K562 (cell line): ENCODE results near the gene QPRT. TPM values are rescaled to one million over a fixed set of nuclear protein-coding genes. Genes with fewer than 3 reads are reported as not detected.

ENCODE experiments used
- ASH1L ChIP-seq: fragments of 450-650 bp; IDR thresholded peaks from 2 replicates; pipeline ENCODE4 v1.6.1; 2018; ENCODE audit warnings: borderline replicate concordance, mild to moderate bottlenecking, low read depth; ENCODE audit not compliant: partially characterized antibody
- BRCA1 ChIP-seq, 2 experiments: fragments of 450-650 bp in 1 of 2; sonication (generic) in 1 of 2; formaldehyde crosslinking in 1 of 2; IDR thresholded peaks; 2 replicates each; pipeline versions ENCODE4 v1.5.0 to v1.6.1; 2017 to 2020; ENCODE audit warnings: mild to moderate bottlenecking in 1 of 2, missing genetic modification reagents in 1 of 2
- CBFB ChIP-seq: sonication (generic); formaldehyde crosslinking; IDR thresholded peaks from 2 replicates; pipeline ENCODE4 v1.4.0; 2020; ENCODE audit warnings: mild to moderate bottlenecking, missing genetic modification reagents
- CCNT2 ChIP-seq: IDR thresholded peaks from 2 replicates; pipeline ENCODE4 v1.6.1; 2011; ENCODE audit warnings: borderline replicate concordance, low read depth, mild to moderate bottlenecking, moderate library complexity, mixed read lengths, low read length; ENCODE audit not compliant: insufficient read length; ENCODE audit errors: extremely low read depth
- CREB5 ChIP-seq: fragments of 250-450 bp; sonication (Bioruptor Pico); IDR thresholded peaks from 2 replicates; pipeline ENCODE4 v1.5.0; 2020; ENCODE audit warnings: mild to moderate bottlenecking
- HEY1 ChIP-seq: fragments of 250-450 bp; sonication (Bioruptor Pico); IDR thresholded peaks from 2 replicates; pipeline ENCODE4 v1.5.0; 2020; ENCODE audit warnings: mild to moderate bottlenecking, moderate library complexity, borderline replicate concordance
- NCOR1 ChIP-seq: fragments of 450-650 bp; IDR thresholded peaks from 2 replicates; pipeline ENCODE4 v1.6.1; 2016; ENCODE audit warnings: mild to moderate bottlenecking, moderate library complexity
- NR2F6 ChIP-seq: fragments of 450-650 bp; formaldehyde crosslinking; IDR thresholded peaks from 2 replicates; pipeline ENCODE4 v1.4.0; 2020; ENCODE audit warnings: mild to moderate bottlenecking
- NRF1 ChIP-seq, 2 experiments: fragments of 450-650 bp; IDR thresholded peaks in 1 of 2; conservative IDR thresholded peaks in 1 of 2; 2 replicates each; pipeline ENCODE4 v1.6.1; 2014; ENCODE audit warnings: mild to moderate bottlenecking in 2 of 2
- PKNOX1 ChIP-seq: fragments of 450-650 bp; IDR thresholded peaks from 2 replicates; pipeline ENCODE4 v1.6.1; 2016
- PPARD ChIP-seq: fragments of 250-450 bp; sonication (Bioruptor Pico); IDR thresholded peaks from 2 replicates; pipeline ENCODE4 v1.8.0; 2022; ENCODE audit warnings: inconsistent platforms, mild to moderate bottlenecking, moderate library complexity
- SIN3A ChIP-seq, 2 experiments: fragments of 150-350 bp in 1 of 2; IDR thresholded peaks; 2 replicates each; pipeline ENCODE4 v1.6.1; 2011 to 2016; ENCODE audit warnings: borderline replicate concordance in 2 of 2, low read depth in 2 of 2, low read length in 2 of 2, mild to moderate bottlenecking in 2 of 2, moderate library complexity in 2 of 2; ENCODE audit not compliant: control insufficient read depth in 1 of 2
- SIX5 ChIP-seq, 2 experiments: IDR thresholded peaks; 2 replicates each; pipeline ENCODE4 v1.6.1; 2011; ENCODE audit warnings: low read length in 2 of 2, borderline replicate concordance in 1 of 2, low read depth in 1 of 2, mild to moderate bottlenecking in 1 of 2, moderate library complexity in 1 of 2; ENCODE audit not compliant: insufficient read depth in 1 of 2
- SMAD1 ChIP-seq: fragments of 150-350 bp; IDR thresholded peaks from 2 replicates; pipeline ENCODE4 v1.6.1; 2014; ENCODE audit warnings: low read length, low read depth; ENCODE audit not compliant: partially characterized antibody
- STAT5A ChIP-seq: IDR thresholded peaks from 2 replicates; pipeline ENCODE4 v1.6.1; 2012; ENCODE audit warnings: low read length, inconsistent platforms, borderline replicate concordance
- YY1 ChIP-seq, 3 experiments: IDR thresholded peaks; 2 replicates each; pipeline ENCODE4 v1.6.1; 2011; ENCODE audit warnings: low read length in 2 of 3, mild to moderate bottlenecking in 2 of 3, moderate library complexity in 2 of 3, borderline replicate concordance in 1 of 3, control low read depth in 1 of 3, low read depth in 1 of 3; ENCODE audit not compliant: insufficient read depth in 3 of 3, insufficient replicate concordance in 2 of 3, control insufficient read depth in 1 of 3, insufficient read length in 1 of 3; ENCODE audit errors: extremely low read depth in 1 of 3
- ZNF174 ChIP-seq: fragments of 250-450 bp; sonication (Bioruptor Pico); IDR thresholded peaks from 2 replicates; pipeline ENCODE4 v1.4.0; 2020; ENCODE audit warnings: mild to moderate bottlenecking
- ZNF668 ChIP-seq: fragments of 250-450 bp; sonication (Bioruptor Pico); IDR thresholded peaks from 2 replicates; pipeline ENCODE4 v1.8.0; 2022; ENCODE audit warnings: mild to moderate bottlenecking, inconsistent platforms
- polyA plus RNA-seq, 8 experiments: library from polyadenylated mRNA; depleted of rRNA in 4 of 8; stranded (reverse) in 5 of 8; unstranded in 3 of 8; fragments of >200 nt; fragmentation: Nextera tagmentation in 2 of 8; fragmentation: Illumina TruSeq in 1 of 8; extraction: Ambion mirVana in 2 of 8; extraction: Trizol in 1 of 8; gene quantifications; 2 replicates each; pipeline versions ENCODE4 v1.2.1 to v1.2.3, GENCODE V29; 2011 to 2014; ENCODE audit warnings: inconsistent platforms in 1 of 8, missing spikeins in 1 of 8
- total RNA-seq, 7 experiments: library from RNA; depleted of rRNA in 6 of 7; stranded (reverse); fragments of >200 nt in 6 of 7; fragmentation: Illumina TruSeq in 2 of 7; extraction: Trizol in 2 of 7; gene quantifications; 2 replicates each; pipeline versions ENCODE4 v1.2.1 to v1.2.3, GENCODE V29; 2011 to 2021; ENCODE audit warnings: low replicate concordance in 1 of 7
- TF ChIP-seq, protein P1 (sequence below): fragments of 450-650 bp; conservative IDR thresholded peaks from 2 replicates; pipeline ENCODE4 v1.6.1; 2016; ENCODE audit warnings: missing genetic modification characterization, low read depth, mild to moderate bottlenecking, missing compliant biosample characterization, moderate library complexity

Gene QPRT
- total and polyA plus RNA-seq, 9 of the 15 experiments (the other 6 are each of a cell fraction or from before 2014, with no cell fraction given) = 7.7 to 112 (median 64.1) TPM

DNA sequence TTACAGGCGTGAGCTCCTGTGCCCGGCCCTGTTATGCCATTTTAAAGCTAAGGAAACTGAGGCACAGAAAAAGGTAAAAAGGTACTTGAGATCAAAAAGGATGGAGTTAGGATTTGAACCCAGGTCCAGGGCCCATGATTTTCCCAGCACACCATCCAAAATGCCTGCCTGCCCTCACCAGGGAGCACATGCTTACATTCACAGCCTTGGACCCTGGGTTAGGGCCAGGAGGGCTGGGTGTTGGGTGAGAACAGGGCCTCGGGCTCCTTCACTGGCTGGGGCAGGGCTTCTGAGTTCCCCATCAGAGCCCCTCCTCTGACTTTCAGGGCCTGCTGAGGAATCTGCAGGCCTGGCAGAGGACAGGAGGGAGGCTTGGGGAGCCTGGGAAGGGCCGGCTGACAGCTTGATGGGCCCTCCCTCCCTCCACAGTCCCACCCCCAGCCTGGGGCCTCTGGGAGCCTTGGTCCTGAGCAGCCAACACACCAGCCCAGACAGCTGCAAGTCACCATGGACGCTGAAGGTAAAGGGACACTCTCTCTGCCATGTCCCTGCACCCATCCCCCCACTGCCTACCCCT lies at the start of gene QPRT (continued):
- TF ChIP-seq CREB5 (CRISPR knock-in tag) (no peak), YY1 (IDR thresholded peaks at IDR 0.05; ENCODE audit: borderline replicate concordance in 1 of 3, control insufficient read depth in 1 of 3, extremely low read depth in 1 of 3, insufficient read depth in 3 of 3, insufficient read length in 1 of 3, insufficient replicate concordance in 2 of 3, low read depth in 1 of 3, low read length in 2 of 3) (peak in 1 of 3 experiments; percentile 47), ZNF668 (CRISPR knock-in tag) (no peak), BRCA1 (IDR thresholded peaks at IDR 0.05) (no peak), BRCA1 (CRISPR knock-in tag; IDR thresholded peaks at IDR 0.05) (no peak), CBFB (no peak), SIX5 (IDR thresholded peaks at IDR 0.05; ENCODE audit: borderline replicate concordance in 1 of 2, insufficient read depth in 1 of 2, low read depth in 1 of 2, low read length in 2 of 2) (no peak), STAT5A (no peak), NR2F6 (no peak), ASH1L (no peak), PPARD (CRISPR knock-in tag) (no peak), NRF1 (conservative IDR thresholded peaks at IDR 0.05 in 1 of 2, IDR thresholded peaks at IDR 0.05 in 1 of 2) (peak; percentile 15 to 27; a peak in 1 of 4 replicates), PKNOX1 (peak; percentile 92), NCOR1 (no peak), CCNT2 (no peak), SMAD1 (no peak), ZNF174 (CRISPR knock-in tag) (no peak), SIN3A (IDR thresholded peaks at IDR 0.05; ENCODE audit: borderline replicate concordance in 2 of 2, control insufficient read depth in 1 of 2, low read depth in 2 of 2, low read length in 2 of 2) (peak in 1 of 2 experiments; percentile 63; a peak in 1 of 4 replicates), HEY1 (CRISPR knock-in tag) (no peak)
- TF ChIP-seq, protein P1, sequence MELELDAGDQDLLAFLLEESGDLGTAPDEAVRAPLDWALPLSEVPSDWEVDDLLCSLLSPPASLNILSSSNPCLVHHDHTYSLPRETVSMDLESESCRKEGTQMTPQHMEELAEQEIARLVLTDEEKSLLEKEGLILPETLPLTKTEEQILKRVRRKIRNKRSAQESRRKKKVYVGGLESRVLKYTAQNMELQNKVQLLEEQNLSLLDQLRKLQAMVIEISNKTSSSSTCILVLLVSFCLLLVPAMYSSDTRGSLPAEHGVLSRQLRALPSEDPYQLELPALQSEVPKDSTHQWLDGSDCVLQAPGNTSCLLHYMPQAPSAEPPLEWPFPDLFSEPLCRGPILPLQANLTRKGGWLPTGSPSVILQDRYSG = no peak
